Globus pallidus (tissue), 1 donor: ENCODE measurements around the gene NCS1.

Experiments
- DNase-seq: peaks from one replicate; pipeline ENCODE4 v3.0.0-alpha.2; 2015; ENCODE audit warnings: low spot score

The NCS1 gene

DNA sequence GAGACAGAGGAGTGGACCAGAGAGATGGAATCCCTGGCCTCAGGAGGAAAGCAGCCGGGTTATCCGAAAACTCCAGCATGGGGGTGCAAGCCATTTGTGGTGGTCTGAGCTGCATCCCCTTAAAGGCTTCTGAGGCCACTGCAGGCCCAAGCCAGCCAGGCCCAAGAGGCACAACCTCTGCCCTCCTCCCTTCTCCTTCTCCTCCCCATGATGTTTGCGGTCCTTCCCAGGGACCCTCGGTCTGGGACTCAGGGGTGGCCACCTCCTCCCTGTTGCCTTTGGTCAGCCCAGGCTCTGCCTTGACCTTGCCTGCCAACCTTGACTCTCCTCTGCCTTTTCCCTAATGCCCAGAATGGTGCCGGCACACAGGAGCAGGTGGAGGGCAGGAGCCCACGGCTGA is 4.6 kb downstream of the NCS1 start:
- no peak for DNase-seq

DNA sequence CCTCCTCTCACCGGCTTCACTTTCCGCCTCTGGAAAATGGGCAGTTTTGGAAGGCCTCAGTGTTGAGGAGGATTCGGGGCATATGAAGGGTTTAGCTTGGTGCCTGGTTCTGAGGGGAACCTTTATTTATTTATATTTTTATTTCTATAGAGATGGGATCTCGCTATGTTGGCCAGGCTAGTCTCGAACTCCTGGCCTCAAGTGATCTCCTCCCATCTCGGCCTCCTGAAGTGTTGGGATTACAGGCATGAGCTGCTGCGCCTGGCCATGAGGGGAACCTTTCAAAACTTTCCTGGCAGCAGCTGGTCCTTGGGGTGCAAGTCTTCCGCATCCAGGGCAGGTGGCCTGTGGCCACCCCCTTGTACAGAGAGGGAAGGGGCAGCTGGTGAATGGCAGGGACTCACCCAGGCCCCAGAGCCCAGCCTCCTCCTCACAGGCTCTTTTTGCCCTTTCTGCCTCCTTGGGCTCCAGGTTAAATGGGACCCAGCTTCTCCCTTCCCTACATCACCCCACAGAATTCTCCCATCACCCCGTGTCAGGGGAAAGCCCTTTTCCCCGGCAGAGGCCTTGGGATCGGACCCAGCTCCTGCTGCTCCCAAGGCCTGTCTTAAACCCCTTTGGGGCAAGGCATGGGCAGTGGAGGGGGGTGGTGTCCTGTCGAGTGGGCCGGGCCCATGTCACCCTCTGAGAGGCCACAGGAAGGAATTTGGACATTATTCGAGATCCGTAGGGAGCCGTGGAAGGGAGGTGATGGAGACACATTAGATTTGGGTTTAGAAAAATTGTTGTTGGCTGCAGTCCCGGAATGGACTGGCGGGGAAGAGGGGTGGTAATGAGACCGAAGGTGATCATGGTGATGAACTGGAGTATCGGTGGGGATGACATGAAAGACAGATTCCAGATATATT is 5.9 kb downstream of the NCS1 start:
- DNase-seq = no peak

DNA sequence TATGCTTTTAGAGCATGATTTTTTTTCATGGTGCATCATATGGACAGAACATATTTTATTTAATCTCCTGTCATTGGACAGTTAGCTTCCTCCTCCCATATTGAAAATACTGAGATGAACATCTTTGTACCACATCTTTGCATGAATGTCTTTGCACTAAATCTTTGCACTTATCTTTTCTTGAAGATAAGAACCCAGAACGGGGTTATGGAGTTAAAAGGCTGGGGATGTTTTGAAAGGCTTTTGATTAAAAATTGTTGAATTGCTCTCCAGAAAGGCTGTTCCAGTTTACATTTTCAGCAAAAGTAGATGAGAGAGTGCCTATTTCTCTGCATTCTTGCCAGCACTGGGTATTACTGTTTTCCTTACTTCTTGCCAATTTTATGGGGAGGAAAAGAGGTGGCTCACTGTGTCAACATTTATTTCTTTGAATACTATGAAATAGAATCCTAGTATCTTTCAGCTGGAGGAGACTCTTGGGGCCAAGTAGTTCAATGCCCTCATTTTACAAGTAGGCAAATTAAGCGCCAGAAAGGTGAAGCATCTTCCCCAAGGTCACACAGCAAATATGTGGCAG is 7.2 kb downstream of the NCS1 start:
- DNase-seq = no peak

DNA sequence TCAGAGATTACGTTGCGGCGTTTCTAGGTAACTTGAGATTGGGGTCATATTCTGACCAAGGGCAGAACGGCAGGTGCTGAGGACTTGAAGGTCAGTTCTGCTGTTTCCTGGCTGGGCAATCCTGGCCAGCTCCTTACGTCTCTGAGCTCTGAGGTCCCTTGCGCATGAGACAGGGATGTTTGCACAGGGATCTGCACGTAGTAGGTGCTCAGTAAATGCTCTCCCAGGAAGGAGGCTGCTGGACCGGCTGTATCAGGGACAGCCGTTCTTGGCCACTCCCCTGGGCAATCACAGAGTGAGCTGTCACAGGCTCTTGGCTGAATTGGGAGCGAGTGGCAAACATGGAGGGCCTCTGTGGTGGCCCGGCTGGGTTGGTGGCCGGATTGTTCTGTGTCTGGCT is 8.3 kb downstream of the NCS1 start:
- no peak for DNase-seq

DNA sequence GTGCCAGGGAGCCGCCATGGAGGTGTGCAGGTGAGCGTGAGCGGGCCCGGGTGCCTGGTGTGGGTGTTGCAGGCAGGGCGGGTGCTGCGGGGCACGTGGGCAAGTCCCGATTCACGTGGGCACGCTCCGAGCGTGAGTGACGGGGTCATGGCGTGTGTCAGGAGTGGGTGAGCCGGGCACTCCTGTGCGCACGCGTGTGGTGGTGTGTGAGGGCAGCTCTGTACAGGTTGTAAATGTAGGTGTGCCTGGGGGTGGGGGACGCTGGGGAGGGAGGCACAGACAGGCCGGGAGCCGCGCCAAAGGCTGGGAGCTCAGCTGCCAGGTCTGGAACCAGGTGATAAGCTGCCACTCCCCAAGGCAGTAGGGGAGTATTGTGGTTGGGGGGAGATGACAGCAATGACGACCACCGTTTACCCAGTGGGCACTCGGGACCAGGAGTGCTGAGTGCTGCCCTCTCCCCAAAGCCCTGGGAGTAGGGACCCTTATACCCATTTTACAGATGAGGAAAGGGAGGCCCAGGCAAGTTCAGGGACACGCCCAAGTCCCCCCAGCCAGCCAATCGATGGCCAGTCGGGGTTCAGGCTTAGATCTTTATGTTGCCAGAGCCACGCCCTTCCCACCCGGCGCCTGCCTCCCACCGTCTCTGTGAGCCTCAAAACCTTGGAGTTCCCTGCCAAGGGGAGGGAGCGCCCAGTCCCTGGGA is 9.6 kb downstream of the NCS1 start:
- DNase-seq = no peak

DNA sequence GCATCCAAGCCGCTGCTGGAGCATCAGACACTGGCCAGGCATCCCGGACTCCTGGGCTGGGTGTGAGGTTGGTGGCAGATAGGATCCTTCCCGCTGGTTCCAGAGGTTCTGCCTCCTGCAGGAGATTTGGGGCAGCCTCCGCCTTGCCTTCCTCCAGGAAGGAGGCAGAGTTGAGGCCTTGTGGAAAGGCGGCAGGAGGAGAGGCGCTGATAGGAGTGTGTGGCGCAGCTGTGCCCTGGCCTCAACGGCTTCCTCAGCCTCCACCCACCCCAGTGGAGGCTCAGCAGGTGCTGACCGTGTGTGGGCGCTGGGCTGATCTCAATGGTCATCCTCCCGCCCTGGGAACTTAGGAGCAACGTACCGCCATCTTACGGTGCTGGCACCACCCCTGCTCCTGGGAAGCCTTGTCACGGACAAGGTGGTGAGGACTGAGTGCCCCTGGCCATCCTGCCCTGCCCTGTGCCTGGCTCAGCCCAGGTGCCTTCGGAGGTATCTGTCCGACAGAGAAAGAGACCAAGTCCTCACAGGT is 10.2 kb downstream of the NCS1 start:
- no peak for DNase-seq

DNA sequence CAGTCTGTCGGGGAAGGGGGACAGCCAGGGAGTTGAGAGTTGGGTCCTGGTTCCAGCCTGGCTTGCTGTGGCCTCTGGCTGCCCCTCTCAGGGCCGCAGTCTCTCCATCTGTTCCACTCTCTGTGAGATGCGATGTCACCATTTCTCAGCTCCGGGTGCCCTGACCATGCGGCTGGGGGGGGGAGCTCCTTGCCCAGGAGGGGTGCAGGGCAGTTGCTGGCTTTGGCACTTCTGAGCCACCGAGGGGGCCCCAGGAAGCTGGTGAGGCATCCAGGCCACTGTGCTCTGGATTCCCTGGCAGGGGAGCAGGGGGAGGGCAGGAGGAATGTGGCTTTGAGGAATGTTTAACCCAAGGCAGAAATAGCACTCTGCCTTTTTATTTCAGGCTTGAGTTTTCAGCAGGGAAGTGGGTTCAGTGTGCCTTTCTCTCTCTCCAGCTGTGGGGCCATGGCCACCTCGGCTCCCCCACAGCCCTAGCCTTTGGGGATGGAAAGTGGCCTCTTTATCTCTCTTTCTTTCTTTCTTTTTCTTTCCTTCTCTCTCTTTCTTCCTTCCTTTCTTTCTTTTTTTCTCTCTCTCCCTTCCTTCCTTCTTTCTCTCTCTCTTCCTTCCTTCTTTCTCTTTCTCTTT is 11.0 kb downstream of the NCS1 start:
- no peak for DNase-seq

DNA sequence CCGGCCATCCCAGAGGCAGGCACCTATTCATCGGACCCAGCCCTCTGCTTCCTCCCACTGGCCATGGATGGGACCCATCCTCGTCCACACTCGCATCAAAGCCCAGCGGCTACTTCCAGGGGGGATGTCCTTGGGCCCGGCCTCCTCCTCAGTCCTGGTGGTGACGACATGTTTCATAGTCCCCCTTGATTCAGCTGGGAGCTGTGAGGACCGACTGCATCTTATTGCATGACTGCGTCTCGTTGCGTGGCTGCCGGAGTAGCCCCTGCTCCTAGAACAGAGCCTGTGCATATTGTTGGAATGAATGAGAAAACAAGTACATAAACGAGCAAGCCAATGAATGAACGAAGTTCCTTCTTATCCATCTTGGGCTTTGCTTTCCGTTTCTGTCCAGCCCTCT is 12.8 kb downstream of the NCS1 start:
- no peak for DNase-seq

DNA sequence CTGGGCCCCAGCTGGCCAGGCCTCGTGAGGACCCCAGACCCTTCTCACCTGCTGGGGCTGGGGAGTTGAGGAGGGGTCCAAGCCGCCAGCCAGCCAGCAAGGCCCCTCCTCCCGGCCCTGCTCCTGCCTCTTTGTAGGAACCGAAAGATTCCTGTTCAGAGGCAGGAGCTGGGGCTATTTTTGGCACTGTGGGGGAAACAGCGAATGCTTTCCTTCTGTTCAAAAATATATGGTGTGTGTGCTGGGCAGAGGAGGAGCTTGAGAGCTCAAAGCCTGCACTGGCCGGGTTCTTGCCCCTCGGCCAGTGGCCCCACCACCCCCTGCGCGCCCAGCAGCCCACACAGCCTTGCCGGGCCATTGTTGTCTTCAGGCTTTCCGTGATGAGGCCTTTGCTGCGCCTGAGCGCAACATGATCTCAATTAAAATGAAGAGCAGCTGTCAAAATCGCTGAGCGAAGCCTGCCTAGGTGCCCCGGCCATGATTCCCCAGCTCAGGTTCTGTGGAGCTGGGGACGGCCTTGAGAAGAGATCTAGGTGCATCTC is 13.4 kb downstream of the NCS1 start:
- DNase-seq = no peak

DNA sequence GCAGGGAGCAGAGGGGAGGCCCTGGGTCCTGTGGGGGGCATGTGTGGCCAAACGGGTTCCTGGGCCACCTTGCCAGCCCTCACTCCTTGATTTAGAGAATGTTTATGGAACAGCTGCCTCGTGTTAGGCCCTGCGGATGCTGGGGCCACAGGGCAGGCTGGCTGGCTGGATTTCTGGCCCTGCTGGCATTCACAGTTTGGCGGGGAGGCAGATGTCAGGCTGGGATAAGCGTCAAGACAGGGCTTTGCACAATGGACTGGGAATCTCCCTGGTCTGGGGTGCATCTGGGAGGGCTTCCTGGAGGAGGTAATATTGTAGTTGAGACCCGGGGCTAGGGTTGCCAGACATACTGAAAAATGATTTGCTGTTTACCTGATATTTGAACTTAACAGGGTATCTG is 13.8 kb downstream of the NCS1 start:
- DNase-seq = no peak

DNA sequence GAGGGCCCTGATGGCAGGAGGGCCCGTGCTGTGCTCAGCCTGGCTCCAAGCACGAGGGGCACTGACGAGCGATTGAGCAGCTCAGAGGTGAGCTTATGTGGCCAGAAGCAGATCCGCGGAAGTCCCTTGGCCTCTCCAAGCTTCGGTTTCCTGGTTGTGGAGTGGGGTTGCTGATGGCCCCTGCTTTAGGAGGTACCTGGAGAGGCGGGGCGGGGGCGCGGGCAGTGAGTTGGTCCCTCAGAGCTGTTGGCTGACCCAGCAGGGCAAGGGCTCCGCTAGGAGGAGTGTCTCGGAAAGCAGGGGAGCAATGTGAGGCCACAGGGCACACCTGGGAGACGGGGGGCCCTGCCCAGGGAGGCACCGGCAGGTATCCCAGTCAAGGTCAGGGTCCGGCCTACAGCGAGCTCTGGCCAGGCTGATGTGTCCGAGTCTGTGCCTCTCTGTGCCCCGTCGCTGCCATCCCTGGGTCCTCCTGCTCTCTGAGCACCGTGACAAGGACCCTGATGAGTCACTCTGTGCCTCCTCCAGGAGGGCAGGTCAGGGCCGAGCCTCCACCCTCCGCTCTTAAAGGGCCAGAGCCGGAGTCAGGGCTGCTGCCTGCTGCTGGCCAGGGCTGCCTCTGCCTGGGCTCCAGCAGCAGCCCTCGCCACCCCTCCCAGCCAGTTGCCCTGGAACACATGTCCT is 14.8 kb downstream of the NCS1 start:
- no peak for DNase-seq

DNA sequence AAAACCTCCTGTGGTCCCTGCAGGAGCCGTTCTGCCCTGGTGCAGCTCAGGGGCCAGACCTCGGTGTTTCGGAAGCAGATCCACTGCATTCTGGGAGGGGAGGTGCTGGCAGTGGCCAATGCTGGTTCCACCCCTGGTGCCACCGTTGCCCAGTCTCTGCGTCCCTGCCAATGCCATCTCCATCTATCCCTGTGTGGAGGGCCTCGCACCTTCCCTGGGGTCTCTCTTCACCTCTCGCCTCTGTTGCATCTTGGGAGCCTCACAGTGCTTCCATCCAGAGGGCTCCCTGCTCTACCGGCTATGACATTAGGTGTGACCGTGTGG is 15.3 kb downstream of the NCS1 start:
- no peak for DNase-seq

DNA sequence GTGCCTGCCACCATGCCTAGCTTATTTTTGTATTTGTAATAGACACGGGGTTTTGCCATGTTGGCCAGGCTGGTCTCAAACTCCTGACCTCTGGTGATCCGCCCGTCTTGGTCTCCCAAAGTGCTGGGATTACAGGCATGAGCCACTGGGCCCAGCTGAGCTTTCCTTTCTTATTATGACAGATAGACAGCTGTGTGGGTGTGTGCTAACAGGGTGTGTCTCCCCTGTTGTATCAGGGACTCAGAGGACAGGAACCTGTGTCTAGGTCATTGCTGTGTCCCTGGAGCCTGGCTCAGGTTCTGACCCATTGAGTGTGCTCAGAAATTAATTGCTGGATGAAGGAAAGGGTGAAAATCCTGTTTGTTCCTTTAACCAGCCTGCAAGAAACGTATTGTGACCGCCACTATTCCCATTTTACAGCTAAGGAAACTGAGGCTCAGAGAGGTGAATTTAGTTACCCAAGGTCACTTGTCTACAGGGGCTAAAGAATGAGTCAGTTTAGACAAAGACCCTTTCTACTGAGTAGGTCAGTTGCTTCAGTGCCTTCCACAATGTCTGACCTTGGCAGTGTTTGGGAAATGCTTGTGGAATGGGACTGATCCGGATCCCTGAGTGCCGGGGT is 16.8 kb downstream of the NCS1 start:
- no peak for DNase-seq

DNA sequence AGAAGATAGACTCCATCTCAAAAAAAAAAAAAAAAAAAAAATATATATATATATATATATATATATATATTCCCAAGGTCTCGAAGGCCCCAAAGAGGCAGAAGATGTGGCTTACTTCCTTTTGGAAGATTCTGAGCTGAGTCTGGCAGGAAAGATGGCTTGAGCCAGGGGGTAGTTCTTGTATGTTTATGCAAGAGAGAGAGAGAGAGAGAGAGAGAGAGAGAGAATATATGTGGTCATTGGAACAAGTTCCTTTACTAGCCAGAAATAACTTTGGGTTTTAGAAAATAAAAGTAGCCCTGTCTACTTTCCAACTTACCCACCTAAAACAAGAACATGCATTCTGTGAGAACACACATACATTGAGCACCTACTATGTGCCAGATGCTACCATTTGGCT is 17.6 kb downstream of the NCS1 start:
- no peak for DNase-seq

DNA sequence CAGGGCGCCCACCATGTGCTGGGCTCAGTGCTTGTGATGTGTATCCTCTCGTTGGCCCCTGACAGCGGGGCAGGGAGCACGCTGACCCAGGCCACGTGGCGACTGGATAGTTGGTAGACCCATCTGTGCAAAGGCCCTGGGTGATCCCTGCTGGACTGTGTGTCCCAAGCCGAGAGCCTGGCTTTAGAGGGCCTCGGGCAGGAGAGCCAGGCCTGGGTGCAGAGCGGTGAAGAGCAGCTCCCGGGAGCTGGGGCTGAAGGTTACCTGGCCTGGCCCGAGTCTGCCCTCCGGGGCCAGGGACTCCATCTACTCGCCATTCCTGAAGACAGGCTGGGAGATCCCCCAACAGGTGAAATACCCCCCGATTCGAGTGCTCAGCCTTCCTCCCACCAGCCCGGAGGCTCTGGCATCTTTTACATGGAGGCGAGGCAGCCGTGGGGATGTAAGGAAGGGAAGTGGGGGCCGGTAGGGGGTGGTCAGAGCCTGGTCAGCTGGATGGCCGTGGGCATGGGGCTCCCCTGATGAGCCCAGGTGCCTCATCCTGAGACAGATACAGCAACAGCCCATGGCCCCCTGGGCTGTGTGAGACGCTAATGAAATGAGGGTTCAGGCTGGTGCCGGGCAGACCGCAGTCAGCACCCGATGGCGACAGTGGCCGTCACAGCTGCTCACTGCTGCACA is 19.0 kb downstream of the NCS1 start:
- no peak for DNase-seq

DNA sequence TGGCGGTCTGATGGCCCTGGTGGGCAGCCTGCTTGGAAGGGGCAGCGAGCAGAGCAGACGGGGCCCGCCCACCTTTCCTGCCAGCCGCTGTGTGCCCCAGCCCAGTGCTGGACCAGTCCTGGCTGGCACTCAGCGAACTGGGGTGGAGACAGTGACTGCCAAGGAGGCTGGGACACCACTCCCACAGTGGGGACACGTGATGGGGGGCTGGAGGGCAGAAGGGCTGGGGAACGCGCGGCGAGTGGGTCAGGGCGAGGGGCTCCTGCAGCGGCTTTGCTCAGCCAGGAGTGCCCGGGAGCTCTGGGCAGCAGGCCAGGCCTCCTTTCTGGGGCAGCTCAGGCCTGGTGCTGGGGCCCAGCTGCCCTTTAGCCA is 19.5 kb downstream of the NCS1 start:
- DNase-seq = no peak

DNA sequence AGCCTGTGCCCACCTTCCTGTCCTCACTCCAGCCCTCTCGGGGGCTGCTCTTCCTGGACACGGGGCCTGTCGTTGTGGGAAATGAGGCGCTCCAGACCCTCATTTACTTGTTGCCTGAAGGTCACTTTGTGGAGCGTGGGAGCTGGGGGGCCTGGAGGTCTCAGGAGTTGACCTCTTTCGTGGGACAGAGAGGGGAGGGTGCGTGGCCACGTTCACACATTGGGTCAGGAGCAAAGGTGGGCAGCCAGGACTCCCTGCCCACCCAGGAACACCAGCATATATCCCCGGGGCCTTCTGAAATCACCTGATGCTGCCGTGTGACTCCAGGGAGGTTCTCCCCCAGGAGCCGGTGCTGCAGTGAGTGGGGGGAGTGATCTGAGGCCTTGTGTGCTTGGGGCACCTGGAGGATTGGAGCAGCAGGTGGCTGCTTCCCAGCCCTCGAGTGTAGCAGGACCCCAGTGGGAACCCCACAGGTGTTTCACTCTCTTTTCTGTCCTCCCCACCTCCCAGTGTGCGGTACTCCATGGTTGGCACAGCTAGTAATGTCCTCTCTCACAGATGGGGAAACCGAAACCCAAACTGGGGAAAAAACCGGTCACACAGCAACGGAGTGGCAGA is 20.3 kb downstream of the NCS1 start:
- no peak for DNase-seq

DNA sequence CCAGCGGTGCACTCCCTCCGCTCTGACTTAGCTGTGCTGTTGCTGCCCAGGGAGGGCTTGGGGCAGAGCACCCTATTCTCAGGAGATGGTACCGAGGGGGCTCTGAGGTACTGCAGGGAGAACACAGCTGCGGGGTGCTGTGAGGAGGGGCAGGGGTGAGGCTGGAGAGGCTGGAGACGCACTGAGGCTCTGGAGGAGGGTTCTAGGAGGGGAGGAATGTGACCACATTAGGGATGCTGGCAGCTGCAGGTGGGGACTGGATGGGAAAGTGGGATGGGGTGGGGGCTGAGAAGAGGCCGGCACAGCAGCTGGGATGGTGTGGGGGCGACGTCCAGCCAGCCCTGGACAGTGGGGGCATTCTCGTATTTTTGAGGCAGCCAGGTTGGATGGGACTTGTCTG is 20.9 kb downstream of the NCS1 start:
- DNase-seq = no peak

DNA sequence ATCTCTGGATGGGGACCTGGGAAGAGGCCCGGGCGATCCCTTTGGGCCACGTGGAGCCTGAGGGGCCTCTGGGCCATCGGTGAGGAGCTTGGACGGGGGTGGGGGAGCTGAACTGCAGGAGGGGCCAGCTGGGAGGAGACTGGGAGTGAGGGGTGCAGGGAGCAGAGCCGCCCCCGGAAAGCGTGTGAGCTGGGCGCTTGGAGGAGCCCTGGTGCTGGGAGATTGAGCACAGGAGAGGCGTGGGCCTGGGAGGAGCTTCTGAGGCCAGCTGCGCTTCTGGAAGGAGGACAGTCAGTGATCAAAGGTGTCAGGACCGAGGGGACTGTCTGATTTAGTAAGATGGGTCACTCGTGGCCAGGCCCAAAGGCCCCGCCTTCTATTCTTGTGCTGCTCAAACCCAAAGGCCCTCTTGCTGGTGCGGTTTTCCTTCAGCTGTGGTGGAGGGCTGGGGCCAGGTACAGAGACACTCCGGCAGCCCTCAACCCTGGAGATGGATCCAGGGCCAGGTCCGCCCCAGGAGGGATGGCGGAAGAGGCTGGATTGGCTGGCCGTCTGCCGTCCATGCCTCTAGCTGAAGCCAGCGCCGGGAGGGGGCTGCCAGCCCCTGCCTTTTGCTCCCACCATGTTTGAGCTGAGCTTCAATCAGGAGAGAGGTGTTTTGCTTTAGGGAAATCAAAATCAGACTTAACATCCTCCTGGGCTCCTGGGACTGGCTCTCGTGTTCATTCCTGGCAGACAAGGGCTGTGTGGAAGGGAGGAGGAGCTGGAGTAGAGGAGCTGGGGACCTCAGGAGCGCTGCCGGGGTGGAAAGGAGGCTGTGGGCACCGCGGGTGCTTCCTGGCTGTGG is 21.6 kb downstream of the NCS1 start:
- no peak for DNase-seq
